ENCODE measurements around the gene TMEM40. TPM values are rescaled to one million over a fixed set of nuclear protein-coding genes. Genes with fewer than 3 reads are reported as not detected.
A peak's percentile ranks its signal among the peaks of the same experiment; 100 is the strongest.

Gene TMEM40
- total RNA-seq, 4 donors from 2014 or later, result 0.62 to 1.2 TPM; not detected in 2

- TF ChIP-seq POLR2A (IDR thresholded peaks at IDR 0.05), result no peak
- TF ChIP-seq, protein P1, sequence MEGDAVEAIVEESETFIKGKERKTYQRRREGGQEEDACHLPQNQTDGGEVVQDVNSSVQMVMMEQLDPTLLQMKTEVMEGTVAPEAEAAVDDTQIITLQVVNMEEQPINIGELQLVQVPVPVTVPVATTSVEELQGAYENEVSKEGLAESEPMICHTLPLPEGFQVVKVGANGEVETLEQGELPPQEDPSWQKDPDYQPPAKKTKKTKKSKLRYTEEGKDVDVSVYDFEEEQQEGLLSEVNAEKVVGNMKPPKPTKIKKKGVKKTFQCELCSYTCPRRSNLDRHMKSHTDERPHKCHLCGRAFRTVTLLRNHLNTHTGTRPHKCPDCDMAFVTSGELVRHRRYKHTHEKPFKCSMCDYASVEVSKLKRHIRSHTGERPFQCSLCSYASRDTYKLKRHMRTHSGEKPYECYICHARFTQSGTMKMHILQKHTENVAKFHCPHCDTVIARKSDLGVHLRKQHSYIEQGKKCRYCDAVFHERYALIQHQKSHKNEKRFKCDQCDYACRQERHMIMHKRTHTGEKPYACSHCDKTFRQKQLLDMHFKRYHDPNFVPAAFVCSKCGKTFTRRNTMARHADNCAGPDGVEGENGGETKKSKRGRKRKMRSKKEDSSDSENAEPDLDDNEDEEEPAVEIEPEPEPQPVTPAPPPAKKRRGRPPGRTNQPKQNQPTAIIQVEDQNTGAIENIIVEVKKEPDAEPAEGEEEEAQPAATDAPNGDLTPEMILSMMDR (IDR thresholded peaks at IDR 0.05 in 4 of 5, conservative IDR thresholded peaks at IDR 0.05 in 1 of 5), result no peak
- intact Hi-C loops (cut with DNase I; ENCODE audit: low total_unique reads) (no loop called here), in situ Hi-C loops (cut with MboI; ENCODE audit: low sequenced_read_pairs in 4 of 4) (no loop called here)
- DNase-seq (no peak), ATAC-seq (no peak)
- no peaks in the 10 kb centered on the region for H3K27me3 ChIP-seq
- no peaks in the 10 kb centered on the region for H3K9me3 ChIP-seq
- no peak overlapping the region for H3K27ac ChIP-seq
- no peaks in the 10 kb centered on the region for H3K36me3 ChIP-seq
- H3K4me3 ChIP-seq, result no peak overlapping the region
- H3K4me1 ChIP-seq, result peaks cover 19 to 29% of the 10 kb centered on the region in 2 donors
Measured at GRCh38 chr3:12748477-12748876, 10.6 kb downstream of the TMEM40 start.

DNA sequence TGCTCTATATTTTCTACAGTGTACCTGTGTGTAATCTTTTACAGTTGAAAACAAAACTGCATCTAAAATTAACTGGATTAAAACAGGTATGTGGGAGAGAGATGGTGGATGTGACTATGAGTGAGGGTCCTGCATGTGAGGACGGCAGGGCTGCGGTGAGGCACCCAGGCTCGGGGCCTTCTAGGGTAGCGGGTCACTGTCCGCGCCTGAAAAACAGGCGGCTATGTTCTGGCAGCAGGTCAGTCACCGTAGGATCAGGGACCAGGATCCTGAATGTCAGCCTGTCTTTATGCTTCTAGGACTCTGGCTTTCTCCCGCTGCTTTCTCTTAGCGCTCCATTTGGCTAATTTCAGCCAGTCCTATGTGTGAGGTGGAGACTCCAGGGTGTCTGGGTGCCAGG, 12.6 kb downstream of the TMEM40 start:
- DNase-seq (no peak), ATAC-seq (no peak)
- TF ChIP-seq, protein P1 (IDR thresholded peaks at IDR 0.05 in 4 of 5, conservative IDR thresholded peaks at IDR 0.05 in 1 of 5), result no peak
- TF ChIP-seq POLR2A (IDR thresholded peaks at IDR 0.05), result no peak
- in situ Hi-C loops (cut with MboI; ENCODE audit: low sequenced_read_pairs in 4 of 4), result no loop called here
- no peak overlapping the region for H3K4me3 ChIP-seq
- H3K36me3 ChIP-seq, result no peaks in the 10 kb centered on the region
- H3K27ac ChIP-seq, result peak overlapping the region in 1 of 4 donors; percentile 21
- H3K27me3 ChIP-seq, result no peaks in the 10 kb centered on the region
- no peaks in the 10 kb centered on the region for H3K9me3 ChIP-seq
- intact Hi-C loops (cut with DNase I; ENCODE audit: low total_unique reads), result no loop called here
- peaks cover 14 to 15% of the 10 kb centered on the region in 2 donors for H3K4me1 ChIP-seq

- Histone ChIP-seq H3K27ac (no peak overlapping the region), H3K9me3 (no peaks in the 10 kb centered on the region), H3K36me3 (no peaks in the 10 kb centered on the region), H3K4me1 (no peaks in the 10 kb centered on the region), H3K4me3 (no peak overlapping the region), H3K27me3 (no peaks in the 10 kb centered on the region)
- in situ Hi-C loops (cut with MboI; ENCODE audit: low sequenced_read_pairs in 4 of 4) (no loop called here), intact Hi-C loops (cut with DNase I; ENCODE audit: low total_unique reads) (no loop called here)
- ATAC-seq, result no peak
- no peak for TF ChIP-seq POLR2A (IDR thresholded peaks at IDR 0.05)
- DNase-seq, result no peak
Measured at GRCh38 chr3:12744326-12744725, 14.7 kb downstream of the TMEM40 start.

DNA sequence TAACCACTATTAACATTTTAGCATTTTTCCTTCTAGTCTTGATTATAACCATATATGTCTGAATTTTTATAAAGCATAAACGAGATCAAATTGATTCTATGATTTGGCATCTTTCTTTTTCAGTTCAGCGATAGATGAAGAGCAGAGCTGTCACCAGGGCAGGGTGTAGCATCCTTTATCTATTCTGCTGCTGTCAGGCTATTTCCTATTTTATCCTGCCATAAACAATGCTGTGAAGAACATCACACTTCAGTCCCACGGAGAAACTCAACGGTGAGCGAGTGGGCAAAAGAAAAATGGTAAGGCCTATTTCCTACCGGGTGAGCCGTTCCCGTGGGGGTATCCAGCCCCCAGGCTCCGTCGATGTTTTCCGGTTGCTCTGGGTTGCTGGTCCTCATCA, 15.5 kb downstream of the TMEM40 start:
- intact Hi-C loops (cut with DNase I; ENCODE audit: low total_unique reads), result no loop called here
- H3K27me3 ChIP-seq, result no peaks in the 10 kb centered on the region
- no peaks in the 10 kb centered on the region for H3K9me3 ChIP-seq
- H3K36me3 ChIP-seq, result no peaks in the 10 kb centered on the region
- no peak overlapping the region for H3K27ac ChIP-seq
- no peak overlapping the region for H3K4me3 ChIP-seq
- DNase-seq (no peak), ATAC-seq (no peak)
- H3K4me1 ChIP-seq, result no peaks in the 10 kb centered on the region
- no peak for TF ChIP-seq POLR2A (IDR thresholded peaks at IDR 0.05)
- TF ChIP-seq, protein P1 (IDR thresholded peaks at IDR 0.05 in 4 of 5, conservative IDR thresholded peaks at IDR 0.05 in 1 of 5), result no peak
- in situ Hi-C loops (cut with MboI; ENCODE audit: low sequenced_read_pairs in 4 of 4), result no loop called here

DNA sequence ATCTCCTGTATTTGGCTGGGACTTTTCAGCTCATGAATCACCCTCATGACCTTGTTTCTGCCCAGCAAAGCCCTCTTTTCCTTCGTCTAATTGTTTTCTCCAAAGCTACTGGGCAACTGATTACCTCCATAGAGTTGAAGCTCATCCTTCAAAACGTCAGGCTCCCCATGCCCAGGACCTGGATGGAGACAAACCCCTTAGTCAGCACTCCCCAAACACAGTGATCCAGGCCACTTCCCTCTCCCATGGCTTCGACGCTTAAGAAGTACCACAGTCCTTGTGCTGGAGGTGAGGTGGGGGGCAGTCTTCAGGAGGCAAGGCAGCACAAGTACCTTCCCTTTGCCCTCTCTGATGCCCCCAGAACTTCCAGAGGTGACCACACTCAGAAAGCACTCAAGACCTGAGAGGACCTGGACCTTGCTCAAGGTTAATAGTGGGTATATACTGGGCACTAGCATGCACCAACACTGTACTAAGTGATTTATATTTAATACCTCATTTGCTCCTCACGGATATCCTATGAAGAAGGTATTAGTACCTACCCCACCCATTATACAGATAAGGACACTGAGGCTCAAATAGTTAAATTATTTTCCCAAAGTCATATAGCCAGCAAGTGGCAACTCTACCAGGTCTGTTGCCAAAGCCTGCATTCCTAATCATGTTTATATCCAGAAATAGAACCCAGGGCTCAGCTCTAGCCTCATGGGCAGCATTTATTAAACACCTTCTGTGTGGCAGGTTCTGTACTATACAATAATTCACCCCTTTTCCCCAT, 16.5 kb downstream of the TMEM40 start:
- Histone ChIP-seq H3K27me3 (no peaks in the 10 kb centered on the region), H3K36me3 (no peaks in the 10 kb centered on the region), H3K9me3 (no peaks in the 10 kb centered on the region), H3K27ac (no peak overlapping the region), H3K4me1 (no peaks in the 10 kb centered on the region), H3K4me3 (no peak overlapping the region)
- no peak for TF ChIP-seq POLR2A (IDR thresholded peaks at IDR 0.05)
- TF ChIP-seq, protein P1 (IDR thresholded peaks at IDR 0.05 in 4 of 5, conservative IDR thresholded peaks at IDR 0.05 in 1 of 5), result no peak
- intact Hi-C loops (cut with DNase I; ENCODE audit: low total_unique reads) (no loop called here), in situ Hi-C loops (cut with MboI; ENCODE audit: low sequenced_read_pairs in 4 of 4) (no loop called here)
- ATAC-seq, result no peak
- DNase-seq, result no peak
